HEK293T (cell line): ENCODE results near the gene TRABD2B.

Experiments used
- BHLHE40 ChIP-seq: fragments of 450-650 bp; IDR thresholded peaks from 2 replicates; pipeline ENCODE4 v1.6.1; 2016; ENCODE audit warnings: mild to moderate bottlenecking, moderate library complexity, borderline replicate concordance
- HDGF ChIP-seq: fragments of 450-650 bp; IDR thresholded peaks from 2 replicates; pipeline ENCODE4 v1.6.1; 2017; ENCODE audit warnings: antibody characterized with exemption, borderline replicate concordance
- LEF1 ChIP-seq: fragments of 450-650 bp; IDR thresholded peaks from 2 replicates; pipeline ENCODE4 v1.6.1; 2017; ENCODE audit warnings: mild to moderate bottlenecking, borderline replicate concordance
- SP1 ChIP-seq: fragments of 450-650 bp; IDR thresholded peaks from 2 replicates; pipeline ENCODE4 v1.6.1; 2017
- SUZ12 ChIP-seq: fragments of 450-650 bp; IDR thresholded peaks from 2 replicates; pipeline ENCODE4 v1.6.1; 2016; ENCODE audit warnings: mild to moderate bottlenecking

- TF ChIP-seq LEF1 (no peak), SUZ12 (no peak), SP1 (no peak), HDGF (no peak), BHLHE40 (no peak)
Observed at GRCh38 chr1:47999097-47999496, 1.9 kb upstream of the TRABD2B start.
